Type B pancreatic cell (in vitro differentiated cells): Measurements from ENCODE around the gene ATP10B. TPM values are rescaled to one million over a fixed set of nuclear protein-coding genes. Genes with fewer than 3 reads are reported as not detected.

ENCODE experiments used
- DNase-seq: peaks from one replicate; pipeline ENCODE4 v3.0.0; 2021; ENCODE audit warnings: mixed read lengths; ENCODE audit not compliant: unreplicated experiment; ENCODE audit errors: extremely low spot score
- H3K27ac Mint-ChIP-seq: 2 replicates; pipeline ENCODE4 v1.8.0; 2021; ENCODE audit warnings: mild to moderate bottlenecking, mixed read lengths
- H3K27me3 Mint-ChIP-seq: 2 replicates; pipeline ENCODE4 v1.8.0; 2021; ENCODE audit warnings: mixed read lengths
- H3K36me3 Mint-ChIP-seq: 2 replicates; pipeline ENCODE4 v1.8.0; 2021; ENCODE audit warnings: mixed read lengths
- H3K4me1 Mint-ChIP-seq: one replicate; pipeline ENCODE4 v1.8.0; 2021; ENCODE audit warnings: mixed read lengths; ENCODE audit not compliant: unreplicated experiment
- H3K4me3 Mint-ChIP-seq: 2 replicates; pipeline ENCODE4 v1.8.0; 2021; ENCODE audit warnings: mild to moderate bottlenecking, mixed read lengths
- H3K9me3 Mint-ChIP-seq: 2 replicates; pipeline ENCODE4 v1.8.0; 2021; ENCODE audit warnings: mixed read lengths
- total RNA-seq: library from RNA; stranded (reverse); gene quantifications from 2 replicates; pipeline ENCODE4 v1.2.1, GENCODE V29; 2021; ENCODE audit warnings: low replicate concordance
- TF ChIP-seq, protein P1 (sequence below): fragments of 200-600 bp; sonication (generic); conservative IDR thresholded peaks from 2 replicates; pipeline ENCODE4 v1.5.0; 2021; ENCODE audit warnings: antibody characterized with exemption, mild to moderate bottlenecking

Gene ATP10B
- total RNA-seq, 1 donor from 2014 or later: 4.0 TPM

DNA sequence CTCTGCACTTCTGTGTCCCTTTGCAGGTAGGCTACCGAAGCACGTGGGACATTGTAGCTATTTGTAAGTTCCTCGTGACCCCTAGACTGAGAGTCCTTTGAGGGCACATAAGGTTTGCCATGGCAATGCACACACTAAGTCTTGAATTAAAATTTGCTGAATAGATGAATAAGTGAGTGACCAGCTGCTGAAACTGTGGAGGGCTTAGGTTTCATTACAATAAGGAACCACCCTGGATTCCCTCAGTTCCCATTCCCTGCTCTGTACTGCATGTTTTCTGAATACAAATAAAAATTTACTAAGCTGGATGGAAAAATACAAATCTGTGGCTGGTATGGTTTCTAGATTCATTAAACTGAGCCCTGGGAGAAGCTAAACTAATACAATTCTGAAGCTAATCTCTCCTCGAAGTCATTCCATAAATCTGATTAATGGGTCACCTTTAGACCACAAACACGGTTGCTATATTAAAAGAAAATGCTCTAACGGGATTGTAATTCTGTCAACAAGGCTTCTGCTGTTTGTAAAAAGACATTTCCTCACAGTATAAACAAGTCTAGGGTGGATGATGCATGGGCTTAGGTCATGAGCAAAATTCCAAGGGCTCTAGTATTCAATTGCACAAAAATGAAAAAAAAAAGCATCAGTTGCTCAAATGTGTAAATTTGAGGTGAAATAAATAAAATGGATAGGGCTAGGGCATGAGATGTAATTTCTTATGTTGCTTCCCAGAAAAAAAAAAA lies 172.3 kb downstream of the ATP10B start:
- no peak for DNase-seq
- no peaks in the 10 kb centered on the region for H3K9me3 Mint-ChIP-seq
- no peaks in the 10 kb centered on the region for H3K27me3 Mint-ChIP-seq
- no peak overlapping the region for H3K27ac Mint-ChIP-seq
- H3K36me3 Mint-ChIP-seq: no peaks in the 10 kb centered on the region
- H3K4me3 Mint-ChIP-seq: no peak overlapping the region
- TF ChIP-seq, protein P1, sequence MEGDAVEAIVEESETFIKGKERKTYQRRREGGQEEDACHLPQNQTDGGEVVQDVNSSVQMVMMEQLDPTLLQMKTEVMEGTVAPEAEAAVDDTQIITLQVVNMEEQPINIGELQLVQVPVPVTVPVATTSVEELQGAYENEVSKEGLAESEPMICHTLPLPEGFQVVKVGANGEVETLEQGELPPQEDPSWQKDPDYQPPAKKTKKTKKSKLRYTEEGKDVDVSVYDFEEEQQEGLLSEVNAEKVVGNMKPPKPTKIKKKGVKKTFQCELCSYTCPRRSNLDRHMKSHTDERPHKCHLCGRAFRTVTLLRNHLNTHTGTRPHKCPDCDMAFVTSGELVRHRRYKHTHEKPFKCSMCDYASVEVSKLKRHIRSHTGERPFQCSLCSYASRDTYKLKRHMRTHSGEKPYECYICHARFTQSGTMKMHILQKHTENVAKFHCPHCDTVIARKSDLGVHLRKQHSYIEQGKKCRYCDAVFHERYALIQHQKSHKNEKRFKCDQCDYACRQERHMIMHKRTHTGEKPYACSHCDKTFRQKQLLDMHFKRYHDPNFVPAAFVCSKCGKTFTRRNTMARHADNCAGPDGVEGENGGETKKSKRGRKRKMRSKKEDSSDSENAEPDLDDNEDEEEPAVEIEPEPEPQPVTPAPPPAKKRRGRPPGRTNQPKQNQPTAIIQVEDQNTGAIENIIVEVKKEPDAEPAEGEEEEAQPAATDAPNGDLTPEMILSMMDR: no peak
- H3K4me1 Mint-ChIP-seq: peaks cover 4% of the 10 kb centered on the region

DNA sequence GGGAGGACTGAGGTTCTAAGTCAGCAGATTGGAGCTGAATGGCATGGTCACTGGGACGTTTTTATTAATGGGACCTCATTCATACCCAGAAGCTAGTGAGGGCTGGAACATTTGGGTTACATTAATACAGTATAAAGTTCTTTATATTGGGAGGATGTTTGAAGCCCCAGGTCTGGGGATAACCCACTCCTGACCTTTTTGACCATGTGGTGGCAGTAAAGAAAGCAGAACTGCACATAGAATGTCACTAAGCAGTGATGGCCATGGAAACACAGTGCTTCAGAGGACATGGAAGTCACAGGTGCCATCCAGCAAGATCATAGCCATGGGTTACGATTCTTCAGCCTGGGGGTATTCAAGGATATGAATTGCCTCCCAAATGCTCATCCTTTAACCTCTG lies 176.0 kb downstream of the ATP10B start:
- H3K4me3 Mint-ChIP-seq: no peak overlapping the region

DNA sequence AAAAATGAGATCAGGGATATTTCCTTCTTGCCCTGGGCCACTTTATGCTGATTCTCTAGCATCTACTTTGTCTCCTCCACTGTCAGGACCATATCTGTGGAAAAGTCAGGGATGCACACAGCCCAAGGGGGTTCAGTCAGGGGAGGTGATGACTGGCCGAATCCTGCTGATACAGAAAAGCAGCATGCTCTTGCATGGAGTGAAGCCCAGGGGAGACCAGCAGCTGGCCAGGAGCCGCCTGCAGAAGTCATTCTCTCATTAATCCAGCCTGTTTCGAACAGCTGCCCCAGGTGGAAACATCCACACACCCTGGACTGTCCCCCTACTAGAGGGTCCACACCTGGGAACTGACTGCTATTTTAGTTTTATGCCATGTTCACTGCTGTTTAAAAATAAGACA lies 177.1 kb downstream of the ATP10B start:
- Mint-ChIP-seq H3K4me1 (peaks cover 3% of the 10 kb centered on the region), H3K27ac (no peak overlapping the region), H3K36me3 (no peaks in the 10 kb centered on the region), H3K27me3 (peaks cover 3% of the 10 kb centered on the region), H3K4me3 (no peak overlapping the region), H3K9me3 (no peaks in the 10 kb centered on the region)
- TF ChIP-seq, protein P1: no peak
- DNase-seq: no peak

More for the DNA sequence above, 176.0 kb downstream of the ATP10B start:
- Mint-ChIP-seq H3K27ac (no peak overlapping the region), H3K27me3 (peaks cover 3% of the 10 kb centered on the region), H3K36me3 (no peaks in the 10 kb centered on the region), H3K4me1 (peaks cover 4% of the 10 kb centered on the region), H3K9me3 (no peaks in the 10 kb centered on the region)
- TF ChIP-seq, protein P1: no peak
- DNase-seq: no peak

DNA sequence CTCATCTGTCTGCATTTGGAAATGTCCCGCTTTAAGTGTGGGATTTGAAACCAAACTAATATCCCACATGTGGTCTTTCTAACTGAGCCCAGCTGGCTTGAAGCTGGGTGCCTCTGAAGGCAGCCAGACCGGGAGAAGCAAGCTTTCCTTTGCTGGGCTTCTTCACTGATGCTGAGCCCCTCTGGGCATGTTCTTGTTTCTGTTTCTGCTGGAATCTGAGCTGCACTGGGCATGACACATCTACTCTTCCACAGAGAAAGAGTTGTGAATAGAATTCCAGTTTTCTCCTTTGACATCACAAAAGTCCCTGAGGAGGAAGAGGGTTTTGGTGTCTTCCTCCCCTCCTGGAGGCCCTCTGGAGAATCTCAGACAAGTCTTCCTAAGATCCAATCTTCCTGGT lies 179.5 kb downstream of the ATP10B start:
- Mint-ChIP-seq H3K36me3 (no peaks in the 10 kb centered on the region), H3K27me3 (peaks cover 3% of the 10 kb centered on the region), H3K27ac (no peak overlapping the region), H3K4me3 (no peak overlapping the region), H3K9me3 (no peaks in the 10 kb centered on the region), H3K4me1 (no peaks in the 10 kb centered on the region)
- TF ChIP-seq, protein P1: no peak
- no peak for DNase-seq

DNA sequence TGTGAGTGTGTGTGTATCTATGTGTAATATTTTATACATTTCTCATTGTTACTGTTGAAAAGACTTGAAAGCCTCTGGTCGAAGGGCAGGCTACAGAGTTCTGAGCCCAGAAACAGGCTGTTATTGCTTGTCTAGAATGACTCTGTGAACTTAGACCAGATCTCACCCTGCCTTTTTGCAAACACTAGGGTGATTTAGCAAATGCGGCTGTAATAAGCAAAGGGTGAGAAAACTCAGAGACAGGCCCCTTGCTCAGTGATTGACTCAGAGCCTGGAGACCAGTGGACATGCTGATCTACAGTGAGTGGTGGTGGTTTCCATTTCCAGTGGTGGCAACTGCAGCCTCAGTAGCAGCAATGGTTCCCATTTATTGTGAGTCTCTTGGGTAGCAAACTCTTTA lies 183.7 kb downstream of the ATP10B start:
- TF ChIP-seq, protein P1: no peak
- DNase-seq: no peak
- no peaks in the 10 kb centered on the region for H3K4me1 Mint-ChIP-seq
- H3K27ac Mint-ChIP-seq: no peak overlapping the region
- no peak overlapping the region for H3K4me3 Mint-ChIP-seq
- no peaks in the 10 kb centered on the region for H3K9me3 Mint-ChIP-seq
- H3K27me3 Mint-ChIP-seq: peaks cover 3% of the 10 kb centered on the region
- H3K36me3 Mint-ChIP-seq: no peaks in the 10 kb centered on the region
